ENCODE measurements around the gene SYNGR3.
A peak's percentile ranks its signal among the peaks of the same experiment; 100 is the strongest.

The SYNGR3 gene

DNA sequence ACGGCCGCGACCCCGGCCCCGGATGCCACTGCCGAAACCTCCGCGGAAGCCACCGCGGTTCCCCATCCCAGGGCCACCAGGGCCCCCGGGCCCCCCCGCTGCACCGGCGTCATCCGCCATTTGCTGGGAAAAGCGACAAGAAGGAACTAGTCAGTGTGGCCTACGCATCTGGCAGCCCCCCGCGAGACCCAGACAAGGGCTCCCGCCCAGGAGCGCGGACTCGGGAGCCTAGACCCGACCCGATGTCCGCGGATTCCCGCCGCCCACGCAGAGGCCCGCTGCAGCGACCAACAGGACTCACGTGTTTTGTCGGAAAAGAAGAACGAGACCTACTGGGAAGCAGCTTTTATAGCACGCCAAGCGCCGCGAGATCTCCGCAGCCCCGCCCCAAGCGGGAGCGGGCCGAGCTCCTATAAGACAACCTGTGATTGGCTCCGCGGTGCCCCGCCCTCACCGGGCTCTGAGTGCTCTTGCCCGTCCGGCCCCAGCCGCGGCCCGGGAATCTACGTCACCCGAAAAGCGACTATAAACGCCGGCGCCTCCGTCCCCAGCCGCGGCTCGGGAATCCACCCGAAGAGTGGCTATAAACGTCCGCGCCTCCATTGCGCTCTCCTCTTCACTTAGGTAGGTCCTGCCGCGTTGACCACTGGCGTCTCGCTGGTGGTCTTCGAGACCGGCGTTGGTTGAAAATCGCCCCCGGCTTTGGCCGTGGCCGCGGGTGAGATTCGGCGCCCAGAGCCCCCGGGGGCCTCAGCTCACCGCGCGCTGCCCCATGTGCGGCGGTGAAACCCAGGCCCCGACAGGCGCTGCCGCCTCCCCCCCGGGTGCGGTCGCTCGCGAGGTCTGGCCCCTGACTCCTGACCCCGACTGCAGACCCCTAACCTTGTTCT is 25.0 kb upstream of the SYNGR3 start, which contains the start of gene RPS2:
RPS2 (minus strand) TSS at position 321 of the 890 bp plus-strand sequence; CDS start at position 120, 201 bp downstream.
- peak within 1 kb of the TSS; percentile 93 for H3K4me3 ChIP-seq (ENCODE audit: low read depth, low read length)
- peak within 1 kb of the TSS; percentile 88 for H3K27ac ChIP-seq
- in situ Hi-C loops (cut with HindIII; ENCODE audit: low pct_ligation_motif_present, low sequenced_read_pairs): no loop called here
- TF ChIP-seq, protein P1, sequence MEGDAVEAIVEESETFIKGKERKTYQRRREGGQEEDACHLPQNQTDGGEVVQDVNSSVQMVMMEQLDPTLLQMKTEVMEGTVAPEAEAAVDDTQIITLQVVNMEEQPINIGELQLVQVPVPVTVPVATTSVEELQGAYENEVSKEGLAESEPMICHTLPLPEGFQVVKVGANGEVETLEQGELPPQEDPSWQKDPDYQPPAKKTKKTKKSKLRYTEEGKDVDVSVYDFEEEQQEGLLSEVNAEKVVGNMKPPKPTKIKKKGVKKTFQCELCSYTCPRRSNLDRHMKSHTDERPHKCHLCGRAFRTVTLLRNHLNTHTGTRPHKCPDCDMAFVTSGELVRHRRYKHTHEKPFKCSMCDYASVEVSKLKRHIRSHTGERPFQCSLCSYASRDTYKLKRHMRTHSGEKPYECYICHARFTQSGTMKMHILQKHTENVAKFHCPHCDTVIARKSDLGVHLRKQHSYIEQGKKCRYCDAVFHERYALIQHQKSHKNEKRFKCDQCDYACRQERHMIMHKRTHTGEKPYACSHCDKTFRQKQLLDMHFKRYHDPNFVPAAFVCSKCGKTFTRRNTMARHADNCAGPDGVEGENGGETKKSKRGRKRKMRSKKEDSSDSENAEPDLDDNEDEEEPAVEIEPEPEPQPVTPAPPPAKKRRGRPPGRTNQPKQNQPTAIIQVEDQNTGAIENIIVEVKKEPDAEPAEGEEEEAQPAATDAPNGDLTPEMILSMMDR (IDR thresholded peaks at IDR 0.05; ENCODE audit: low read depth, low read length, missing control alignments): no peak
- peak; percentile 99 for DNase-seq
- H3K27me3 ChIP-seq (replicated peaks): no peaks in the 10 kb centered on the region
- peaks cover 32% of the 10 kb centered on the region for H3K36me3 ChIP-seq (replicated peaks)

DNA sequence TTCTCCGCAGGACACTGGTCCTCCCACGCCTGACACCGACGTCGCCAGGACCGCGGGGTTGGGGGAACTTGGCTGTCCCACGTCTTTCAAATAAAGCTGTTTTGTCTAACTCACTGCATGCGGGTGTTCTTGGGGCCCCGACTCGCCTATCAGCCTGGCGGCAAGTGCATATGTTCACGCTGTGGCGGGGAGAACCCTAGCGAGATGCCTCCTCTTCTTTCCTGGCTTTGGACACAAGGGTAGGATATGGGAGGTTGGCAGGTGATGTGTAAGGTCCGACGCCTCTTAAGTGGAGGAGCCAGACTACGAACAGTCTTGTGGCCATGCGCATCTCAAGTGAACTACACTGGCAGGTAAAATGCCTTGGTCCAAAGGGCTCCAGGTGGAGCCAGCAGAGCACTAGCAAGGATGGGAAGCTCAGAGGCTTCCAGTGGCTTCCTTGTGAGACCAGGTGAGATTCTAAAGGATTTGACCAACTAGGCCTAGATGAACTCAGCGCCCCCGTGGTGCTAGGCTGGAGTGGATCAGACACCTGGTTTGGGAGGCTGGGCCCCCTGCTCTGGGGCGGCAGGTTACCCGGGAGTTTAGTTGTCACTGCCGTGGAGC is 24.3 kb upstream of the SYNGR3 start:
- Histone ChIP-seq H3K36me3 (replicated peaks) (peaks cover 32% of the 10 kb centered on the region), H3K27ac (peak overlapping the region; percentile 88), H3K27me3 (replicated peaks) (no peaks in the 10 kb centered on the region), H3K4me3 (ENCODE audit: low read depth, low read length) (peak overlapping the region; percentile 93)
- in situ Hi-C loops (cut with HindIII; ENCODE audit: low pct_ligation_motif_present, low sequenced_read_pairs): no loop called here
- DNase-seq: no peak
- TF ChIP-seq, protein P1 (IDR thresholded peaks at IDR 0.05; ENCODE audit: low read depth, low read length, missing control alignments): no peak

DNA sequence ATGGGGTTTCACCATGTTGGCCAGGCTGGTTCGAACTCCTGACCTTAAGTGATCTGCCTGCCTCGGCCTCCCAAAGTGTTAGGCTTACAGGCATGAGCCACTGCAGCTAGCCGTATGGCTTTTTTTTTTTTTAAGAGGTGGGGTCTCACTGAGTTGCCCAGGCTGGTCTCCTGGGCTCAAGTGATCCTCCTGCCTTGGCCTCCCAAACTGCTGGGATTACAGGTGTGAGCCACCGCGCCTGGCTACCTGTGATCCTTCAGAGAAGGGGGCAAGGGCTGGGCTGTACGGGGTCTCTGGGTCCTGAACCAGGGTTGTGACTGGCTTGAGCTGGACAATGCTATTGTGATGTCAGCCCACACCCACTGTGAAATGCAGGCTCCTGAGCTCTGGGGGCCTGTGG is 23.3 kb upstream of the SYNGR3 start, which contains the start of gene RNF151:
RNF151 (plus strand) TSS at position 397 of the 400 bp plus-strand sequence. CDS start 26 bp downstream, outside the sequence.
- TF ChIP-seq, protein P1 (IDR thresholded peaks at IDR 0.05; ENCODE audit: low read depth, low read length, missing control alignments): no peak
- DNase-seq: no peak
- in situ Hi-C loops (cut with HindIII; ENCODE audit: low pct_ligation_motif_present, low sequenced_read_pairs): no loop called here
- peaks cover 27% of the 10 kb centered on the region for H3K36me3 ChIP-seq (replicated peaks)
- no peak within 1 kb of the TSS for H3K27ac ChIP-seq
- no peaks in the 10 kb centered on the region for H3K27me3 ChIP-seq (replicated peaks)
- peak within 1 kb of the TSS; percentile 93 for H3K4me3 ChIP-seq (ENCODE audit: low read depth, low read length)

DNA sequence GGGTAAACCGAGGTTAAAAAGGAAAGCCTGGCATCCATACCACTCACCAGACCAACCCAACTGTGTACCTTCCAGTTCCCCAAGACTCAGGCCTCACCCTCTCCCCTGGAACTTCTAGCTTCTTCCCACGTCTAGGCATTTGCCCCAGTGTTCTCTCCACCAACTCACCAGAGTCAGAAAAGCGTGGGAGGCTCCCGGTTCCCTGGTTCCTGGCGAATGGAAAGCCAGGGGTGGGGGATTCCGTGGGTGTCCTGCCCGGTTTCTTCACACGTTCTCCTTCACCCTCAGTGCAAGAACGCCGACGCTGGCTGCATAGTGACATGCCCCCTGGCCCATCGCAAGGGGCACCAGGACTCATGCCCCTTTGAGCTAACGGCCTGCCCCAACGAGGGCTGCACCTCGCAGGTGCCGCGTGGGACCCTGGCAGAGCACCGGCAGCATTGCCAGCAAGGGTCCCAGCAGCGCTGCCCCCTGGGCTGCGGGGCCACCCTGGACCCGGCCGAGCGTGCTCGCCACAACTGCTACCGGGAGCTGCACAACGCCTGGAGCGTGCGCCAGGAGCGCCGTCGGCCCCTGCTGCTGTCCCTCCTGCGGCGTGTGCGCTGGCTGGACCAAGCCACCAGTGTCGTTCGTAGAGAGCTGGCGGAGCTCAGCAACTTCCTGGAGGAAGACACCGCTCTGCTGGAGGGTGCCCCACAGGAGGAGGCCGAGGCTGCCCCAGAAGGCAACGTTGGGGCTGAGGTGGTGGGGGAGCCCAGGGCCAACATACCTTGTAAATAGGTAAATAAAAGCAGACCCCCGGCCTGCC is 21.4 kb upstream of the SYNGR3 start:
- H3K27ac ChIP-seq: no peak overlapping the region
- no peak overlapping the region for H3K4me3 ChIP-seq (ENCODE audit: low read depth, low read length)
- in situ Hi-C loops (cut with HindIII; ENCODE audit: low pct_ligation_motif_present, low sequenced_read_pairs): no loop called here
- H3K27me3 ChIP-seq (replicated peaks): no peaks in the 10 kb centered on the region
- TF ChIP-seq, protein P1 (IDR thresholded peaks at IDR 0.05; ENCODE audit: low read depth, low read length, missing control alignments): no peak
- H3K36me3 ChIP-seq (replicated peaks): peaks cover 9% of the 10 kb centered on the region
- DNase-seq: no peak

DNA sequence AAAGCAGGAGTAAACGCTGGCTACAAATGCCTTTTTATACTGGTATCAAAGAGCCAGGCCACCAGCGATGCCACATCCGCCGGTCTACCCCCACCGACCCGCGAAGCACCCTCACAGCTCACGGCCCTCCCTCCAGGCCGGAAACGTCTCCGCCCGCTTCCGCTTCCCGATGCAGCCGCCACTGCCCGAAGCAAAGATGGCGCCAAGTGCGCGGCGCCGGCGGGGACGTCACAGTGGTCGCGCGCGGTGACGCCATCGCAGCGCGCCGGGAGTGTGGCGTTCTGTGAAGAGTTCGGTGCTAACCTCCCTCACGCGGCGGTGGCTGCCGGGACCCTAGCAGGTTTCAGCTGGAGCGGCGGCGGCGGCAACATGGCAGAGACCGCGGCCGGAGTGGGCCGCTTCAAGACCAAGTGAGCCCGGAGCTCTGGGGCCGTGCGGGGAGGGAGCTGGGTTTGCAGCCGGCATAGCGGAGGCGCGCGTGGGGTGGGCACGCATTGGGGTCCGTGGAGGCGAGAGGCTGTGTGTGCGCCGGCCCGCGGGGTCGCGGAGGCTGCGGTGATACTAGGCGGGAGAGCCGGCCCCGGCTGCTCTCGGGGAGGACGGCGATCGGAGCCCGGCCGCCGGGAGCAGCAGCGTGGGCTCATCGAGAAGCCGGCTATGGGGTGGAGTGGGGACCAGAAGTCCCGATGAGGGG is 17.8 kb upstream of the SYNGR3 start, which contains the start of gene TBL3:
TBL3 (plus strand) TSS at position 258 of the 694 bp plus-strand sequence; CDS start at position 370, 112 bp downstream.
- in situ Hi-C loops (cut with HindIII; ENCODE audit: low pct_ligation_motif_present, low sequenced_read_pairs): no loop called here
- peak within 1 kb of the TSS; percentile 91 for H3K4me3 ChIP-seq (ENCODE audit: low read depth, low read length)
- TF ChIP-seq, protein P1 (IDR thresholded peaks at IDR 0.05; ENCODE audit: low read depth, low read length, missing control alignments): no peak
- peak within 1 kb of the TSS; percentile 78 for H3K27ac ChIP-seq
- peak; percentile 87 for DNase-seq
- peaks cover 29% of the 10 kb centered on the region for H3K36me3 ChIP-seq (replicated peaks)
- H3K27me3 ChIP-seq (replicated peaks): no peaks in the 10 kb centered on the region
